B cell (primary cell): ENCODE data around the gene TCF7. TPM values are rescaled to one million over a fixed set of nuclear protein-coding genes. Genes with fewer than 3 reads are reported as not detected.

Experiments used
- ATAC-seq: fragments of 200-7000 bp; cut with Tn5 transposase; one replicate; pipeline ENCODE4 v1.10.0; 2021; ENCODE audit warnings: low read depth, mild to moderate bottlenecking, moderate number of reproducible peaks, moderate library complexity
- CTCF ChIA-PET: fragments of 350-600 bp; sonication (Branson Sonifier 250); formaldehyde crosslinking; loops from one replicate; lab custom pipeline; 2021; ENCODE audit warnings: antibody characterized with exemption, inconsistent platforms; lab: Charles Lee
- POLR2A ChIA-PET: fragments of 350-600 bp; sonication (Branson Sonifier 250); formaldehyde crosslinking; loops from one replicate; lab custom pipeline; 2021; ENCODE audit warnings: antibody characterized with exemption; lab: Charles Lee
- DNase-seq: peaks from one replicate; pipeline ENCODE4 v3.0.0; 2013
- H2AFZ ChIP-seq: 2 replicates; pipeline ENCODE4 v1.6.1; 2012; ENCODE audit warnings: mild to moderate bottlenecking, low read depth, low read length; ENCODE audit not compliant: insufficient read depth, poor library complexity, severe bottlenecking
- H3K27ac ChIP-seq, 2 donors: 1 replicate in 1 of 2; 2 replicates in 1 of 2; pipeline ENCODE4 v1.5.1; 2012 to 2013; ENCODE audit warnings: low read length in 2 of 2, mild to moderate bottlenecking in 2 of 2, moderate library complexity in 1 of 2
- H3K27me3 ChIP-seq, 4 experiments: fragments of 200-600 bp in 1 of 4; sonication (generic) in 1 of 4; replicated peaks in 1 of 4; 1 replicate in 2 of 4; 2 replicates in 2 of 4; pipeline versions ENCODE4 v1.6.1 to v1.7.0; 2013 to 2016; ENCODE audit warnings: low read length in 3 of 4, mild to moderate bottlenecking in 2 of 4, mixed read lengths in 1 of 4, moderate library complexity in 1 of 4; ENCODE audit not compliant: insufficient read depth in 4 of 4, control insufficient read depth in 3 of 4; ENCODE audit errors: control extremely low read depth in 1 of 4
- H3K36me3 ChIP-seq, 2 experiments: replicated peaks in 1 of 2; 1 replicate in 1 of 2; 2 replicates in 1 of 2; pipeline versions ENCODE4 v1.6.1 to v1.7.1; 2013; ENCODE audit warnings: low read length in 1 of 2; ENCODE audit not compliant: insufficient read depth in 2 of 2, control insufficient read depth in 1 of 2; ENCODE audit errors: control extremely low read depth in 1 of 2, extremely low read depth in 1 of 2
- H3K4me1 ChIP-seq, 2 donors: fragments of 200-600 bp in 1 of 2; sonication (generic) in 1 of 2; 1 replicate in 1 of 2; 2 replicates in 1 of 2; pipeline versions ENCODE4 v1.5.1 to v1.6.1; 2013 to 2017; ENCODE audit warnings: low read length in 2 of 2; ENCODE audit not compliant: control insufficient read depth in 2 of 2, insufficient read depth in 2 of 2
- H3K4me2 ChIP-seq: replicated peaks from 2 replicates; pipeline ENCODE3; 2012; ENCODE audit warnings: mild to moderate bottlenecking, low read depth, low read length; ENCODE audit not compliant: poor library complexity, severe bottlenecking
- H3K4me3 ChIP-seq, 5 experiments: fragments of 200-600 bp in 1 of 5; sonication (generic) in 1 of 5; 1 replicate in 3 of 5; 2 replicates in 2 of 5; pipeline versions ENCODE4 v1.5.1 to v1.7.0; 2011 to 2016; ENCODE audit warnings: low read length in 4 of 5, mild to moderate bottlenecking in 4 of 5, low read depth in 2 of 5, control low read depth in 1 of 5, moderate library complexity in 1 of 5; ENCODE audit not compliant: insufficient read depth in 1 of 5; ENCODE audit errors: control extremely low read depth in 1 of 5, extremely low read depth in 1 of 5
- H3K79me2 ChIP-seq: fragments of 200-600 bp; sonication (generic); one replicate; pipeline ENCODE4 v1.6.0; 2016; ENCODE audit warnings: low read length; ENCODE audit not compliant: control insufficient read depth, insufficient read depth
- H3K9ac ChIP-seq: fragments of 200-600 bp; sonication (generic); 2 replicates; pipeline ENCODE4 v1.6.1; 2017; ENCODE audit warnings: mild to moderate bottlenecking, low read length, moderate library complexity
- H3K9me3 ChIP-seq, 3 donors: one replicate each; pipeline versions ENCODE4 v1.6.1 to v1.7.1; 2013; ENCODE audit warnings: low read length in 2 of 3; ENCODE audit not compliant: control insufficient read depth in 2 of 3, insufficient read depth in 1 of 3; ENCODE audit errors: control extremely low read depth in 1 of 3
- H4K20me1 ChIP-seq: 2 replicates; pipeline ENCODE4 v1.6.0; 2012; ENCODE audit warnings: mild to moderate bottlenecking, low read length; ENCODE audit not compliant: insufficient read depth, control insufficient read depth, poor library complexity, severe bottlenecking
- H3K27ac Mint-ChIP-seq: one replicate; pipeline ENCODE4 v1.8.0; 2021; ENCODE audit warnings: mixed read lengths
- H3K27me3 Mint-ChIP-seq: one replicate; pipeline ENCODE4 v1.8.0; 2021; ENCODE audit warnings: mixed read lengths
- H3K4me1 Mint-ChIP-seq: one replicate; pipeline ENCODE4 v1.8.0; 2021; ENCODE audit warnings: mixed read lengths
- H3K4me3 Mint-ChIP-seq: one replicate; pipeline ENCODE4 v1.8.0; 2021; ENCODE audit warnings: mixed read lengths
- H3K9me3 Mint-ChIP-seq: one replicate; pipeline ENCODE4 v1.8.0; 2022; ENCODE audit warnings: mixed read lengths; ENCODE audit not compliant: insufficient read depth
- EZH2 ChIP-seq: IDR thresholded peaks from 2 replicates; pipeline ENCODE4 v1.6.1; 2012; ENCODE audit warnings: borderline replicate concordance, low read depth, mild to moderate bottlenecking, moderate library complexity, low read length; ENCODE audit not compliant: insufficient read depth, poor library complexity, severe bottlenecking
- WGBS: methylation state at CpG from one replicate; pipeline ENCODE4 v1.1.5; 2013; ENCODE audit warnings: missing lambda C conversion rate; ENCODE audit not compliant: insufficient coverage; 5-methylcytosine and 5-hydroxymethylcytosine counted together
- intact Hi-C: fragments of 100-400 bp; cut with micrococcal nuclease; formaldehyde crosslinking; loops from one replicate; pipeline ENCODE4 v1.10.0; 2022
- polyA plus RNA-seq: library from polyadenylated mRNA; depleted of rRNA; stranded (reverse); fragments of >200 nt; gene quantifications from 2 replicates; pipeline ENCODE4 v1.2.3, GENCODE V29; 2012
- total RNA-seq, 2 donors: library from RNA; stranded (reverse); fragments of 120-200 nt in 1 of 2; gene quantifications; 1 replicate in 1 of 2; 2 replicates in 1 of 2; pipeline versions ENCODE4 v1.2.3 to v1.2.4, GENCODE V29; 2013 to 2022
- TF ChIP-seq, protein P1 (sequence below): fragments of 200-600 bp; IDR thresholded peaks from one replicate; pipeline ENCODE4 v1.8.0; 2022; ENCODE audit warnings: antibody characterized with exemption, mild to moderate bottlenecking

Gene TCF7
- total and polyA plus RNA-seq, 2 donors (not counting 1 experiment from before 2014, with no cell fraction given) = 26.8 to 61.1 TPM

DNA sequence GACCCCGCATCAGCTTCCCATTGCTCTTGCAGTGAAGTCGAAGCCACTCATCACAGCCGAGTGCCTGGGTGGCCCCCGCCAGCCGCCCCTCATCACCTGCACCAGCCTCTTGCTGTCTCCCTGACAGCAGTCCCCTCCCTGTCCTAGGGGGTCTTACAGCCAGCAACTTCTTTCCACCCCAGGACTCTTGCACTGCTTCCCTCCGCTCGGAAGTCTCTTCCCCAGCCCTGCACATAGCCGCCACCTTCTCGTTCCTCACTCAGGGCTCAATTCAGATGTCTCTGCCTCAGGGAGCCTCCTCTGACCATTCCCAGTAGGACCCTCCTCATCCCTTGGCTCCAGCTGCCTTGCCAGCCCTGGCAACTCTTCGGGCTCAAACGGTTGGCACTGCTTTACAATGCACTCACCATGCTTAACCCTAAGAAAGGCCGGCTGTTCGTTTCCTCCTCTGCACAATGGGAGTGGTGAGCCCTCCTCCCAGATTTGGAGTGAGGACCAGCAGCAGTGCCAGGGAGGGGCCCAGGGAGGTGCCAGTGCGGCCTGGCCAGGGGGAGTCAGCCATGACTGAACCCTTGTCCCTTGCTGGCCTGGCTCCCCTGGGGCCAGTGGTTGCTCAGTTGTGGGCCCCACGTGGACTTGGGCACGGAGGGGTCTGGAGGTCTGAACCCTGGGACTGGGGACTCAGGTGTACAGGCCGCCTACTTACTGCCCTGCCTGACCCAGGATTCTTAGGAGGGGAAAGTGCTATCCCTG lies 6.1 kb downstream of the TCF7 start:
- CTCF ChIA-PET = interaction anchor here (0.6 to 4.5 kb wide), 4 partner anchors 18 to 84 kb away, joined by 3 to 14 read pairs (median 6); no protein-coding TSS in a partner anchor
- POLR2A ChIA-PET = no interaction called here
- TF ChIP-seq, protein P1, sequence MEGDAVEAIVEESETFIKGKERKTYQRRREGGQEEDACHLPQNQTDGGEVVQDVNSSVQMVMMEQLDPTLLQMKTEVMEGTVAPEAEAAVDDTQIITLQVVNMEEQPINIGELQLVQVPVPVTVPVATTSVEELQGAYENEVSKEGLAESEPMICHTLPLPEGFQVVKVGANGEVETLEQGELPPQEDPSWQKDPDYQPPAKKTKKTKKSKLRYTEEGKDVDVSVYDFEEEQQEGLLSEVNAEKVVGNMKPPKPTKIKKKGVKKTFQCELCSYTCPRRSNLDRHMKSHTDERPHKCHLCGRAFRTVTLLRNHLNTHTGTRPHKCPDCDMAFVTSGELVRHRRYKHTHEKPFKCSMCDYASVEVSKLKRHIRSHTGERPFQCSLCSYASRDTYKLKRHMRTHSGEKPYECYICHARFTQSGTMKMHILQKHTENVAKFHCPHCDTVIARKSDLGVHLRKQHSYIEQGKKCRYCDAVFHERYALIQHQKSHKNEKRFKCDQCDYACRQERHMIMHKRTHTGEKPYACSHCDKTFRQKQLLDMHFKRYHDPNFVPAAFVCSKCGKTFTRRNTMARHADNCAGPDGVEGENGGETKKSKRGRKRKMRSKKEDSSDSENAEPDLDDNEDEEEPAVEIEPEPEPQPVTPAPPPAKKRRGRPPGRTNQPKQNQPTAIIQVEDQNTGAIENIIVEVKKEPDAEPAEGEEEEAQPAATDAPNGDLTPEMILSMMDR = no peak
- TF ChIP-seq EZH2 = no peak
- Histone ChIP-seq H3K9me3 (no peaks in the 10 kb centered on the region), H3K36me3 (no peaks in the 10 kb centered on the region), H3K27ac (no peak overlapping the region), H4K20me1 (no peaks in the 10 kb centered on the region), H3K27me3 (peaks cover 0 to 3% (median 1%) of the 10 kb centered on the region in 4 experiments), H3K4me1 (peaks cover 33 to 54% of the 10 kb centered on the region in 2 donors), H3K9ac (no peak overlapping the region), H3K4me2 (no peak overlapping the region), H2AFZ (no peak overlapping the region), H3K79me2 (no peaks in the 10 kb centered on the region), H3K4me3 (no peak overlapping the region)
- no peak for ATAC-seq
- Mint-ChIP-seq H3K9me3 (no peaks in the 10 kb centered on the region), H3K27ac (peak overlapping the region; percentile 75), H3K27me3 (no peaks in the 10 kb centered on the region), H3K4me3 (peak overlapping the region; percentile 23), H3K4me1 (peaks cover 53% of the 10 kb centered on the region)
- WGBS = 91% methylated on average over 15 of the region's 17 CpGs
- intact Hi-C loops = no loop called here
- no peak for DNase-seq

DNA sequence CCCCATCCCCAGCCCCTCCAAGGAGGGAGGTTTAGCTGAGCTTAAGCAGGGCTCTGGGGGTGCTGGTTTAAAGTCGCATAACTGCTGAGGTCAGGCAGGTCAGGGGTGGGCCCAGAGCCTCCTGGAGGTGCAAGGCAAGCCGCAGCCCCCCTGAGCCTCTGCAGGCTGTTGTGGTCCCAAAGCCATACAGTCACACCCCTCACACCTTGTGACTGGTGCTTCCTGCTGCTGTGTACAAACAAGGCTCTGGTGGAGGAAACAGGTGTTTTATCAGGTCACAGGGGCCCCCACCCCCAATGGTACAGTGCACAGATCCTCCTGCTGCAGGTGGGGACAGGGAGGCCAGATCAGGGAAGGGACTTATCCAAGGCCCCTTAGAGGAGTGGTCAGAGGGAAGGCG lies 8.0 kb downstream of the TCF7 start:
- H3K4me1 ChIP-seq = peaks cover 33 to 62% of the 10 kb centered on the region in 2 donors
- intact Hi-C loops = no loop called here
- Mint-ChIP-seq H3K4me3 (peak overlapping the region; percentile 32), H3K9me3 (no peaks in the 10 kb centered on the region), H3K27ac (peak overlapping the region; percentile 75), H3K4me1 (peaks cover 62% of the 10 kb centered on the region), H3K27me3 (no peaks in the 10 kb centered on the region)
- H3K9ac ChIP-seq = no peak overlapping the region
- H3K27me3 ChIP-seq = no peaks in the 10 kb centered on the region
- no peak for TF ChIP-seq EZH2
- TF ChIP-seq, protein P1 = no peak
- peak; percentile 71 for DNase-seq
- H3K36me3 ChIP-seq = no peaks in the 10 kb centered on the region
- H3K4me2 ChIP-seq = peak overlapping the region; percentile 49
- 33% methylated on average over 3 of the region's 3 CpGs for WGBS
- H3K9me3 ChIP-seq = no peaks in the 10 kb centered on the region
- peak overlapping the region; percentile 62 to 79 for H3K27ac ChIP-seq
- no peaks in the 10 kb centered on the region for H4K20me1 ChIP-seq
- ATAC-seq = peak; percentile 59
- no peak overlapping the region for H2AFZ ChIP-seq
- H3K4me3 ChIP-seq = no peak overlapping the region
- H3K79me2 ChIP-seq = no peaks in the 10 kb centered on the region
- ChIA-PET POLR2A (no interaction called here), CTCF (interaction anchor here (1.3 to 2.5 kb wide), 4 partner anchors 10 to 83 kb away, joined by 4 to 8 read pairs (median 6); no protein-coding TSS in a partner anchor)
